Retina (tissue), 1 donor: ENCODE data around the gene FRY.

Experiments
- DNase-seq: peaks from one replicate; pipeline ENCODE4 v3.0.0-alpha.2; 2016

The FRY gene

DNA sequence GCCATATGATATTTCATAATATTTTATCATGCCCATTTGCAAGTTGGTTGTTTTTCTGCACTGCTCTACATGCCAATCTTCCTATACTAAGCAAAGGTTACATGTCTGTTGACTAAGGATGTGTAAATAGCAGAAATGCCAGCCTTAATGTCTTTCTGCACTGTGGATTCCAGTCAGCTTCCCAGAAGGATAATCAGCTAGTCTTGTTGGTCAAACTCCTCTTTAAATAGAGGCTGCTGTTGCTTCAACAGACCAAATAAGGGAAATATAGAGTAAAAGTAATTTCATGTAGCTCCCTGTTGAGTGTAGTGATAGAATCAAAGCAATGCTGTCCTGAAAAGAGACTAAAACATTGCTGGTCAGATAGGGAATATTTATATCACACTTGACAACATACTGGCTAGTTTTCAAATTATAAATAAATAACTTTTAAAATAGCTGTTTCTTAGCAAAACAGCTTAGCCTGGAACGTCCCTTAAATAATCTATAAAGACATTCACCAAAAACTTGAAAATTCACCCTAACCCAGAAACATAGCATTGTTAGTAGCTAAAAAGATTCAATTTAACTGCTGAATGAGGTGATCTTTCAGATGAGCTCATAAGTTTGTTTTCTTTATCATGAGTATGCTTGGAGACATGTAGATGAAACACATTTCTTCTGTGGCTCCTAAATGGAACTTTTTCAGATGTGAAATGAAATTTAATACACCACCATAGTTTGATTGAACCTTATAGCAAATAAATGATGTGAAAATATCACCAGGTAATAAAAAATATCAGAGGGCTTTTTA, 56.6 kb downstream of the FRY start:
- no peak for DNase-seq

DNA sequence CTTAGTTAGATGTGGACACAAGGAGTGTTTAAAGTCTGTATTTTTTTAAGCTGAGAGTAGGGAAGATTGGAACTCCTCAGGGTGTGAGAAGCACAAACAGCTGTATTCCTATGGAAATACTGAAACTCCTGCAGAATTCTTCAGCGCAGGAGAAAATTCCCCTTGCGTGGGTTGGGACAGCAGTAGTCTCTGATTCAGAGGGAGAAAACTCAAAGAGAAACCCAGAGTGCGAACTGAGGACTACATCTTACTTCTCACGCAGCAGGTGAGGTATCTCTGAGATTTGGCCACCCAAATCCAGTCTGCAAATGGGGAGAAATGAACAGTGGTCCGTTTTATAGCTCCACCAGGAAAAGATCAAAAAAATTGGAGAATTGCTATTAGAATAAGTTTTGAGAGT, 60.9 kb downstream of the FRY start:
- no peak for DNase-seq

DNA sequence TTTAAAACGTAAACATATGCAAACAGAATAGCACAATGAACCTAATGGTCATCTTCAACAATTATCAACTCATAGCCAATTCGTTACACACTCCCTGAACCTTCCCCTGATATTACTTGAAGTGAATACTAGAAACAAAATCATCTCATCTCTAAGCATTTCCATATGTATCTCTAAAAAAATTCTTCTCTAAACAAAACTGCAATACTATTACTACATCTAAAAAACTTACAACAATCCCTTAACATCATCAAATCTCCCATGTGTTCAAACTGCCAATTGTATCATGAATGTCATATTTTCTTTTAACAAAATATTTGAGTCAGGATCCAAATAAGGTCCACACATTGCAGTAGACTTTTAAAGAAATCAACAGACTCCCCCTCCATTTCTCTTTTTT, 61.4 kb downstream of the FRY start:
- no peak for DNase-seq

DNA sequence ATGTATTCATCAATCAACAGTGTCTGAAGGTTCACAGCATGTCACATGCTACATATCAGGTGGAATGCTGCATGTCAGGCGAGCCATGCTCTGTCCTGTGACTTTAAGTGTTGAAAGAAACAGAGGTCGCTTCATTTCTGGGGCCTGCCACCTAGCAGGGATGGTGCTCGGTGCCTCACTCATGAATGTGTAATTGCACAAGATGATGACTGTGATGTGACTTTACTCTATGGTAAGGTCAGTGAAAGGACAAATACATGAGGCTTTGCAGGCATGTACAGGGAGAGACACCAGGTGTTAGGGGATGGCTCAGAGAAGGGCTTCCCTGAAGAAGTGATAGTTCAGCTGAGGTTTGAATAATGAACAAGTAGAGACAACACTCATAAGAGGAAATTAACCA, 66.7 kb downstream of the FRY start:
- no peak for DNase-seq

DNA sequence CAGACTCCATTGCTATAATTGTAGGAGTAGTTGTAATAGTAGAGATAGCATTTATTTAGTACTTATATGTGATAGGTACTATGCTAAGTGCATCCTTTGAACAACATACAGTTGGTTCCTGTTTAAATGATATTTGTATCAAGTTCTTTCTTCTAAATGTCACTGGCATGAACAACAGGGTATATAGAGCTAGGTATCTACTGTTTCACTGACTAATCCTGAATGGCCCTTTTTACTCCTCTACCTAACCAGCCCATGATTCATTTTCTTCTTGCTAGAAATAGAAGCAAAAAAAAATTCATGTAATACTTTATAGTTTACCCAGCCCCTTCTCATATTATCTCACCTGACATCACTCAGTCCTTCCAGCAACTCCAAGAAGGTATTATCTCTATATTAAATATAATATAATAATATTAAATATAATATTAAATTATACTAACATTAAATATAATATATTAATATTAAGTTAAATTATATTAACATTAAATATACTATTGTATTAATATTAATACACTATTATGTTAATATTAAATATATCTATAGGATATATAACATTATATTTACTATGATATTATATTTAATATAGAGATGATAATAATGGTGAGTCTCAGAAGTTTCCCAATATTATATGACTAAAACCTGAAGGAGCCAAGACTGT, 74.2 kb downstream of the FRY start:
- DNase-seq = no peak

DNA sequence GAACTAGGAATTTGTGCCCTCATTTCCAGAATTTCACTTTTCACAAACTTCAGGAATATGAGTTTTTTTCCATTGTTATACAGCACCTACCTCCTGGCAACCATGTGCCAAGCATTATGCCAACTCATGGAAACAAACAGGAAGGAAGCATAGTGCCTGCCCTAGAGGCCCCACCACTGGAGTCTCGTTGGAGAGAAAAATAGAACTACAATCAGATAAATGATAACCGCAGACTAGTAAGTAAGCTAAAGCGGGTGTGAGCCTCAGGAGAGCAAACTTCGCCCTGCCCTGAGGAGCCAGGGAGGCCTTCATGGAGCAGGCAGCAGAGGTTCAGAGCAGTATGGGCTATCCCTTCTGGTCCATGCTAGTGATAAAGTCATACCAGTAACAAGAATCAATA, 75.9 kb downstream of the FRY start:
- DNase-seq = no peak

DNA sequence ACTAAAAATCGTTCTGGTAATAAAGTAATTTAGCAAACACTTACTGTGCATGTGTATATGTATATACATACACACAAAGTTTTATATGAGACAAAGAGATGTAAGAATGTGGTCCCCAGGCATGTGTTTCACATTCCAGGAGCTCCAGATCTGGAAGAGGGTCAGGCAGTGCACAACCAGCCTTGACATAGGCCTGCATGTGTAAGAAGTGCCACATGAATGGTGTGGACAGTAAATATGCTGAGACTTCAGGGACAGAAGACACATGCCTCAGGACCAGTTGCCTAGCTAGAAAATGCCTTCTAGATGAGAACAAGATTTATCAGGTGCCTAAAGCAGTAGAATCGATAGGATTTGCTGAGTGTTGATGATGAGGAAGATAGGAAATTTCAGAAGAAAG, 76.4 kb downstream of the FRY start:
- no peak for DNase-seq

DNA sequence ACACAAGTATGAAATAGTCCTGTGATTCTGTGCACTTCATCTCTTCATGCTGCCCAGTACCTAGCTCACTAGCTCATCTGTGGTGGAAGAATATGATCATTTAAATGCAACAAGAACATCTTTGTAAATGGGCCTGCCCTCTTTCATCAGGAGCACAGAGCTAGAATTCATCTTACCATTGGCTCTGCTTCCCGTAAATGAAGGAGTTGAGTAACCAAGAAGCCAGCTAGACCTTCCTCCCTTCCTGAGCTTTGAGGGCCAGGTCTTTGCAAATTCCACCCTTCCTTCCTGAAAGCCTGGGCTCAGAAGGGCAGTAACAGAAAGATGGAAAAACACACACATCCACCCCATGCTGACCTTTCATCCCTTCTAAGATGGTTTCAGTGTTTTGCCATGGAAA, 82.0 kb downstream of the FRY start:
- DNase-seq = no peak

DNA sequence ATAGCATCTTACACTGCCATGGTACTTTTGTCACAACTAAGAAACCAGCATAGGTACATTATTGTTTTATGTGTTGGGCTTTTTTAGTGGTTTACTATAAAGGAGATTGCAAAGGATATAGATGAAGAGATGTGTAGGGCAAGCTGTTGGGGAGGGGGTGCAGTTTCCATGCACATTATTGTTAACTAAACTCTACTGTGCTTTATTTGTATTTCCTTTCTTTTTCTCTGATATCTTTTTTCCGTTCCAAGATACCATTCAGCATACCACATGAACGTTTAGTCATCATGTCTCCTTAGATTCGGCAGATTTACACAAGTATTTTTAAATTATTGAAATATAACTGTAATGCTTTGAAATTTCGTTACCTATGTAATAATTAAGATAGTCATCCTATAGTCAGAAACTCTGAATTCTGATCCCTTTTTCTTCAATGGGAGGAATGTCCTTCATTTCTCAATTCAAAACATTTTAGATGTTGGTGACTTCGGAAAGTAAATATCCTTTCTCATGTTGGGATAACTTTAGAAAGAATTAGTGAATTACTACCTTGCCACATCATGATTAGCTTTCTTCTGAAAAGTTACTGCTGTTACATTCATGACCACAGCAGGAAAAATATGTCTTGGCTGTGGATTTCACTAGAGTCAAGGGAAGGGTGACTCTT, 82.8 kb downstream of the FRY start:
- no peak for DNase-seq

DNA sequence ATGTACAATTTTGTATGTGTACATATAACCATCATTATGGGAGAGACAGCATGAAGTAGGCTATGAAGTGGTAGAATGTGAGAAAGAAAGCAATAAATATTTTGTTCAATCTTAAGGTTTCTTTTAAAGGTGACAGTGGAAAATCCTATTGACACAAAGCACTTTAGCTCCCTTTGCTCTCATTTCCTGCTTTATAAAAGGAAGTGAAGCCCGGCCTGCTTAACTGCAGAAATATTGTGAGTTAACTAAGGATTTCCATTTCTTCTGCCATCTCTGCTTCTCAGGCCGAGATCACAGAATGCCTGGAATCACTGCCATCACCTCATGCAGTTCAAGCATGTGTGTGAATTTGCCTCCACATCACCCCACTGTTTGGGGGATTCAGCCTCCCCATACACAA, 83.5 kb downstream of the FRY start:
- no peak for DNase-seq

DNA sequence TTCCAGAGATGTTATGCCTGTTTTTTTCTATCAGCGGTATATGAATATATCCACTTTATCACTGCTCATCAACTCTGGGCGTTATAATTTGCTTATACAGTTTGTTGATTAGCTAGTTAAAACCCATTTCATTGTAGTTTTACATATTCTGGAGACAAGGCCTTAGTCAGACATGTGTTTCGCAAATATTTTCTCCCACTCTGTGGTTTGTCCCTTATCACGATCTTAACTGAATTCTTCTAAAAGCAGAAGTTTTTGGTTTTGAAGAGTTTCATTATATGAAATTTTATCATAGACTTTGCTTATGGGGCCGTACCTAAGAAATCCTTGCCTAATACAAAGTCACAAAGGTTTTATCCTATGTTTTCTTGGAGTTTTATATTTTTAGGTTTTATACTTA, 84.6 kb downstream of the FRY start:
- no peak for DNase-seq

DNA sequence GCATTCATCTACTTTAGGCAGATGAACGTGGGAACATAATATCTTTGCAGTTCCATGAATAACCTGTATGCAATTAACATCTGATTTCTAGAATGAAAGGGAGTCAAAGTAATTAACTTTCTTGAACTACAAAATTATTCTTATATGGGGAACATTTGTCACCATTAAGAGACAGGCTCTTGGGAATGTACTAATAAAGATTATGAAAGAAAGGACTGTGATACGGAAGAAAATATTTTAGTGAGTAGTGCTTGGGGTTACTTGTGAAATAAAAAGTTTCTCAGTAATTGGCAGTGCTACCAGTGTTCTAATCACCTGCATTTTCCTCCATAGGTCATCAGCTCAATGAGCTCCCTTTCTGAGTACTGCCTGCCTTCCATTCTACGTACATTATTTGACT, 85.4 kb downstream of the FRY start:
- no peak for DNase-seq

DNA sequence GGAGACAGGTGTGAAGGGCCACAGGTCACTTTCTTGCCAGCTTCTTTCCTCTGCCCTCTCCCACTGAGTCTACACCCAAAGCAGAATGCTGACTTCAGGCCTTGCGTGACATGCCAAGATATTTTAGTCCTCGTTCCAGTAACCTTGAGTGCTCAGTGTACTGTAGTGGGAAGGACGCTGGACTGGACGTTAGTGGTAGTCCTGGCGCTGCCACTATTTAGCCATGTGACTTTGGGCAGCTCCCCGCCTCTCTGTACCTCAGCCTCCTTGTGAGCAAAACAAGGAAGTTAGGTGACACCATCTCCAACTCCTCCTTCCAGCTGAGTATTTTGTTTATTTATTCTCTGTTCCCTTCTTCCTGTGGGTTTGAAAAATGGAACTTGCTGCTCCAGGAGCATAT, 86.1 kb downstream of the FRY start:
- no peak for DNase-seq

DNA sequence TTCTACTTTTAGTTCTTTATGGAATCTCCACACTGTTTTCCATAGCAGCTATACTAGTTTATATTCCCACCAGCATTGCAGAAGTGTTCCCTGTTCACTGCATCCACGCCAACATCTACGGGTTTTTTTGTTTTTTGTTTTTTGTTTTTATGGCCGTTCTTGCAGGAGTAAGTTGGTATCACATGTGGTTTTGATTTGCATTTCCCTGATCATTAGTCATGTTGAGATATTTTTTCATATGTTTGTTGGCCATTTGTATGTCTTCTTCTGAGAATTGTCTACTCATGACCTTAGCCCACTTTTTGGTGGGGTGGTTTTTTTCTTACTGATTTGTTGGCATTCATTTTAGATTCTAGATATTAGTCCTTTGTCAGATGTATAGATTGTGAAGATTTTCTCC, 89.7 kb downstream of the FRY start:
- DNase-seq = no peak

DNA sequence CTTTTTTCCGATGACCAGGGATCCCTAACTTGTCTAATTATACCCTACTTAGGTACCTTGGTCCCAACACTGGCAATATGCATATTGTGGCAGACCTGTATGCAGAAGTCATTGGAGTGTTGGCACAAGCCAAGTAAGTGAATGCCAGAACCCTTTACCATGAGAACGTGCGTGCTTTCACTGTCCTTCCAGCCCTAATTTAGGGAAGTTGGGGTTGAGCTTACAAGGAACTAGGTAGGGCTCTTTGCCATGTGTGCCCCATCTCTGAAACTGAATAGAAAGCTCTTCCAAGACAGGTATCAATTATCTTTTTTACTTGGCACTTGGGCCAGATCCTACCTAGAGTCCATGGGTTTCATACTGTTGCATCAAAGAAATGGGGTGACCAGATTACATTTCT, 93.2 kb downstream of the FRY start:
- DNase-seq = no peak

DNA sequence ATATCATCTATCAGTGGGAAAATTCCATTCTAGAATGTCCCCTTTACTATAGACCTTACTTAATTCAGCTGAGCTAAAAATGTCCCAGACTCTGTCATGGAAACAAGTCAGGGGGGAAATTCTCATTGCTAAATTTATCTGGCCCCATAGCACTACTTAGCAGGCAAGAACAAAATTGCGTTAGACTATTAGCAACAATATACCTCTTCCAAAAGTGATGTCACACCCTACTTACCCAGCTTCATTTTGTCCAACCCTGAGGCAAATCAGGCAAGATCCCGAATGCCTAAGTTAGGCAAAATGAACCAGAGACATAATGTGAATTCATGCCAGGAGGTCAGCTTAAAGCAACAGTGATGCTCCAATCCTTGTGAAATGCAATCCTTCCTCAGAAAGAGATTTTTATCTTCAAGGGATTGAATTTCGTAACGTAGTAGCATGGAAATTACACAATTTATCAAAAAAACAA, 93.7 kb downstream of the FRY start:
- DNase-seq = no peak

DNA sequence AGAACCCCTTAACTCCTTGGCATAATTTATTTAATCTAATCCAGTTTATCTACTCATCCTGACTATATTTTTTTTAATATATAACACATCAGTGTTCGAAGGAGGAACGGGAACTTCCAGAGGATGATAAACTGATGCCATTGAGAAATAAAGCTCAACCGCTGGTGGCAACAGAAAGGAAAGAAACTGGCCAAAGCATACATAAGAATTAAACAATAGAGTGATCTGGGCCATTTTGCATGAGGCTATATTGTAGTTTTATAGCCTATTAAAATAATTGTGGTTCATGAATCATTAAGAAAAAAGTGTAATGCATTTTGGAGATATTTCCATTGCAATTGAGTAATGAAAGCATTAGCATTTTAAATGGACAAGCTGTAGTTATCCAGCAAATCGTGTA, 94.2 kb downstream of the FRY start:
- no peak for DNase-seq

DNA sequence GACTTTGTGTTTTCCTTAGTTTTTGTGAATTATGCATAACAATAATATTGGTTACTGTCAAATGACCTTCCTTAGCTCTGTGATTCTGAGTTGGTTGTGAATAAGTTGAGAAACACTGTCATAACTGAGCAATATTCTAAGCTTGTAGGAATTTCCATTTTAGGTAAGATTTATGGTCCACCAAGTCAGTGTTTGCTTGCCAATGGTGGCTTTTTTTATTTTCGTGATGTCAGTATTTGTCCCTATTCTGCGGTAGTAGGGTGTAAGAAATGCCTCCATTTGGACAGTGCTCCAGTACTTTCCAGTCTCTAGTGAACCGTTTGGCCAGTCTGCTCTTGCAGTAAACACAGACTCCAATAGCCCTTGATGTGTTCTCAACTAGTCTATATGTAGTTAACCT, 94.7 kb downstream of the FRY start:
- no peak for DNase-seq

DNA sequence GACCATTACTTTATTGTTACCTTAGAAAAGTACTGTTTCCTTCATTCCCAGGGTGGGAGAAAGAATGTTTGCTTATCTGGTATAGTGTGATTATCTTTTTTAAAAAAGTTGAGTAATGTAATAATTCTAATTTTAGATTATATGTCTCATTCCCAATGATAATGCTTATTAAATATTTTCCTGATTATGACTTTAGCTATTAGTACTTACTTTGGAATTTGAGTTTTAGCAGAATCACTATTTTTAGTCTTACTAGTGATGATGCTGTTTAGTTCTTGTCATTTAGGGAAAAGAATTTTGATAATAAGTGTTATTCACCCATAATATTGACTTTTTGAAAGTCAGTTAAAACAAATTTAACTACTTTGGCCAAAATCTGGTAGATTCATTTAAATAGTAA, 95.2 kb downstream of the FRY start:
- no peak for DNase-seq

DNA sequence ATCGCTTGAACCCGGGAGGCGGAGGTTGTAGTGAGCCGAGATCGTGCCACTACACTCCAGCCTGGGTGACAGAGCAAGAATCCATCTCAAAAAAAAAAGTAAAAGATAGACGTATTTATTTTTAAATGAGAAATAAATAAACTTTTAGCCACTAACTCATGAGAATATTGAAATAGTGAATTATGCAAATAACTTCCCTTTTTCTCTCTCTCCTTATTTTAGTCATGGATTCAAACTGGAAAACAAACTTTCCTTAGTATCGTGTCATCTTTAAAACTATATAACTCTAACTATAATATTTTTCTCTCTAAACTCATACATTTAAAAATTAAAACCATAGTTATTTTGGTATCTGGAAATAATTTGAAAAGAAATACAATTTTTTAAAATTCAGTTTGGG, 96.1 kb downstream of the FRY start:
- DNase-seq = no peak

DNA sequence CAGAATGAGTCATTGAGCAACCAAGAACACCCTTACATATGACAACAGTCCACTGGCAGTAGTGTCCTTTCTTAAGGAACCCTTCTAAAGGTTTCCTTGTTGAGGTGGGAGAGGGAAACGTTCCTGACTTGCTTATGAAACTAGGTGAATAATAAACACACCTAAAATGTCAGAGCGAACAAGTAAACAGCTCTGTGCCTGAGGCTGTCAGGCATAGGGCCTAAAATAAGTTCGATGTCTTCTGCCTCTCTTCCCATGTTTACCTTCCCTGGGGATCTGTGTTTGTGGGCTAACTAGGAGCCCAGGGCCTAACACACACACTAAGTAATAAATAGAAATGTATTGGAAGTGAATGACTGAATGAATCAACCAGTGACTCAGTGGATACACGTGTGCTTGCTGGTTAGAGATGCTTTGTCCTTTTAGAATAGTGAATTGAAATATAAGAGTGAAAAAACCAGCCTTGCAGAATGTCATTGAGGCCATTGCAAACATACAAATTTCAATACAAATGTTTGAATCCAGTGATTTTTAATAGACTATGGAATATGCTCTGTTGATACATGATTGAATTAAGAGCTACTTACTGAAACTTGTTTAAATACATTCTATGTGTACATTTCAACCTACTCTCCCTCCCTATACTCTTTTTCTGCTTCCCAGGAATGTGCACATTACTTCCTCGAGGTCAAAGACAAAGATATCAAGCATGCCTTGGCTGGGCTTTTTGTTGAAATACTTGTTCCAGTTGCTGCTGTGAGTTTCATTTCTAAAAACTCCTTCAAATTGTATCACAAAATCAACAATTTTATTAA, 102.9 kb downstream of the FRY start:
- DNase-seq = no peak

DNA sequence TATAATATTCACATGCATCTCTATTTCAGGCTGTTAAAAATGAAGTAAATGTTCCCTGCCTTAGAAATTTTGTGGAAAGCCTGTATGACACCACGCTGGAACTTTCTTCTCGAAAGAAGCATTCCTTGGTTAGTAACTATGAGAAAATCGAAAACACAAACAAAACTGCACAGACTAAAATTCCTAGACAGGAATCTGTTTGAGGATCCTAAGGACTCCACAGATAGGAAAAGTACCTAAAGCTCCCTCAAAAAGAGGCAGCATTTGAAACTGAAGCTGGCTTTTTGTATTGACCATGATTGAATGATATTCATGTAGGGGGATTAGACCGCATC, 103.4 kb downstream of the FRY start:
- no peak for DNase-seq

DNA sequence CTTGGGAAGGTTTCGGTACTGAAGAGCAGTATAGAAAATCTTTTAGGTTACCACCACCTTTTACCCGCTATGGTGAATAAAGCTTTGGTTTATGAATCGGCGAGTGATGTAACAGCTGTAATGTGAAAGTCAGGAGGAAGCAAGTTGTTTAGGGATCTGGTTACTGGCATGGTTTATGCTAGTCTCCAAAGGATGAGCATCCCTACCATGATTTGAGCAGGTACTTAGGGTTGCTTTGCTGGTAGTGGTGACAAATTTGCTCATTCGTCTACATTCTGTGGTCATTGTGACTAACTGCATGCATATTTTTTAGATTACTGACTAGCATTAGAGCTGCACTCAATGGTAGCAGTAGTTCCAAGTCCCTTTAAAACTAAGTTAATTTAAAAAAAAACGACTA, 104.1 kb downstream of the FRY start:
- DNase-seq = no peak

DNA sequence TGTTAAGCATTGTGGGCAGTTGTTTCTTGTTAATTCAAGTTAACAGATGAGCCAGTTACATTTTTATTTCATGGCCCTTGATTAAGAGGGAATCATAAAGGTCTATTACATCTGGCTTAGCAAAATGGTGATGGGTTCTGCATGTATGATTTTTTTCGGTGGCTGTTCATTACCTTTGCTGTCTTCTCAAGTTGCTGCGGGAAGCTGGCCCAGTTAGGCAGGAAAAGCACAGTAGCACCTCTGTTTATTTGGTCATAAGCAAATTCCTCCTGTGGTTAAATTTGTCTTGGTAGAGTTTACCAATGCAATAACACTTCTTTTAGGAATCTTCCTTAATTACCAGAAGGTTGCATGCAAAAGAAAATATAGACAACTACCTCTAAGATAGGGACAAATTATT, 104.5 kb downstream of the FRY start:
- no peak for DNase-seq
